GM18519 (cell line): ENCODE results near the gene OR52E4.

Experiments
- ATAC-seq: cut with Tn5 transposase; IDR thresholded peaks from one replicate; pipeline ENCODE4 v1.9.1; 2021; ENCODE audit warnings: mild to moderate bottlenecking, moderate library complexity; ENCODE audit not compliant: unreplicated experiment, low FRiP score

OR52E4 gene

DNA sequence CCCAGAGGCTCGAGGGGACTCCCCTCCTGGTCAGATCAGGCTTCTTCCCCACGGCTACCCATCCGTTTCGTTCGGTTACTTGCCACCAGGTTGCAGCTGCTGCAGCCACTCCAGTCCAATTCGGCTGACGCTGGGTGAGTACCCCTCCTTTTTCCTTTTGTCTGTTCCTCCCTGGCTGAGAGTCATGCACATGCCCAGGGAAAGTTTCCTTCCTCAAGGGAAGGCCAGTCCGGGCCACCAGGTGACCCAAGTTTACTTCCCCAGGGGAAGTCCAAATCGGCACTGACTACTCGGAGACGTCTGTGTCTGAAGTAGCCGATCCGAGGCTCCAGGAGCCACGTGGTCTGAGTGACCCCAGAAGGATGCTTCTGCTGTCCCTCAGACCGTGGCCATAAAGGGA lies 48.4 kb downstream of the OR52E4 start:
- ATAC-seq = no peak

DNA sequence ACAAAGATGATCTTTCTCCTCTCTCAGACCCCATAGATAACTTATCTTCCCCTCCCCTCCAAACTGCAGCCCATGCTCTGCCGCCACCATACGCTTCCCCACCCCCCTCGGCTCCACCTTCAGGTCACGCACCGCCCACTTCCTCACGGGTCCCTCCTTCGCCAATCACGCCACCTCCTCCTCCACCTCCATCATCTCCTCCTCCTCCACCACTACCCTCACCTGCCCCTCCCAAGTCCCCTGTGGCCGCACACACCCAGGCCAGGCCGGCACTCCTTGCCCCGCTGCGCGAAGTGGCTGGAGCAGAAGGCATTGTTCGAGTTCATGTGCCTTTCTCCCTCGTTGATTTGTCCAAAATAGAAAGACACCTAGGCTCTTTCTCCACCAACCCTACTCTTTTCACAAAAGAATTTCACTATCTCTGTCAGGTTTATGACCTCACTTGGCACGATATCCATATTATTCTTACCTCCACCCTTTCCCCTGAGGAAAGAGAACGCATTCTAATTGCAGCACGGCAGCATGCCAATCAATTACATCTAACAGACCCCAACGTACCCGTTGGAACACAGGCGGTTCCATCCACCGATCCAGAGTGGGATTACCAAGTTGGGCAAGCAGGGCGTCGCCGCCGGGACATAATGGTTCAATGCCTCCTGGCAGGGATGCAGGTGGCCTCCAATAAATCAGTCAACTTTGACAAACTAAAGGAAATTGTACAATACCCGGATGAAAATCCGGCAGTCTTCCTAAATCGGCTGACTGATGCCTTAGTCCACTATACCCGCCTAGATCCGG lies 49.3 kb downstream of the OR52E4 start:
- ATAC-seq = no peak

DNA sequence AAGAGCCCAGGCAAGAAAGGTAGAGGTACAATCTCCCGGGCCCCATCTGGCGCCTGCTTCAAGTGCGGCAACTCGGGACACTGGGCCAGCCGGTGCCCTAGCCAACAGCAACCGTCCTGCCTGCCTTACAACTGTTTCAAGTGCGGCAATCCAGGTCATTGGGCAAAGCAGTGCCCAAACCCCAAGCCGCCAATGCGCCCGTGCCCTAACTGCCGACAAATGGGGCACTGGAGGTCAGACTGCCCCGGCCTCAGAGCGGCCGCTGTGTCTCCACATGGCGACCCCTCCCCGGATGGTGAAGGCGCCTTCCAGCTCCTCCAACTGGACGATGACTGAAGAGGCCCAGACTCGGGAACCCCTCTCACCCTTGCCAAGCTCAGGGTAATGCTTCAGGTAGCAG lies 50.2 kb downstream of the OR52E4 start:
- no peak for ATAC-seq

DNA sequence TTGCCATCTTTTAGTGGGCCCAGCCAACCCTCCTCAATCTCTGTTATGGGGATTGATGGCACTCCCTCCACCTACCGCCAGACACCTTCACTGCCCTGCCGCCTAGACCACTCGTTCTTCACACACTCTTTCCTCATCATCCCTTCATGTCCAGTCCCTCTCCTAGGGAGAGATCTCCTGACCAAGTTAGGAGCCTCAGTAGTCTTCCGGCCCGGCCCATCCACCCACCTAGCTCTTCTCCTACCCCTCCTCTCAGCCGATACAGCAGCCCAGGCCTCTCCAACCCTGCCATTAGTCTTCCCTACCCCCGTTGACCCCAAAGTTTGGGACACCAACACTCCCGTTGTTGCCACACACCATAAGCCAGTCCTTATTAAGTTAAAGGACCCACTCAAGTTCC lies 50.6 kb downstream of the OR52E4 start:
- ATAC-seq = no peak

DNA sequence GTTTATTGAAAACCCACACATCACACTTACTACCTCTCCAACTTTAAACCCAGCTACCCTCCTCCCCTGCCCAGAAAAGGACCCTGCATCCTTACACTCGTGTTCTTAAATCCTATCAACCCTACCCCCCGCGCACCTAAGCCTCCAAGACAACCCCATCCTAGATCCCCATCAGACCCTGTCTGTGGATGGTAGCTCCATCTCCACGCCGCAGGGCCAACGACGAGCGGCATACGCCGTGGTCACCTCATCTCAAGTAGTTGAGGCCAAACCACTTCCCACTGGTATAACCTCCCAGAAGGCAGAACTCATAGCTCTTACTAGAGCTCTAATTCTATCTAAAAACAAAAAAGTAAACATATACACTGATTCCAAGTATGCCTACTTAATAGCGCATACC lies 52.2 kb downstream of the OR52E4 start:
- ATAC-seq = no peak

DNA sequence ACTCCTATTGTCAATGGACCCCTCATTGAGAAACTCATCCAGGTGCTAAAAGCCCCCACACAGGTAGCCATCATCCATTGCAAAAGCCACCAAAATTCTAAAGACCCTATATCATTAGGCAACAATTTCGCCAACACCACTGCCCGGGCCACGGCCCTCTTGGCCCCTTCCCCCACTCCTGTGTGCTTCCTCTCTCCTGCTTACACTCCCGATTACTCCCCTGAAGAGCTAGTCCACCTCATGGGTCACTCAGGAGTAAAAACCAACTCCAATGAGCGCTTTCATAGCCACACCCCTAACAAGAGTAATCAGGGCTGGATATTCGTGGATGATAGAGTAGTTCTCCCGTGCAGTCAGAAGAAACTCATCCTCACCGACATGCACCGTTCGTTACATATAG lies 52.7 kb downstream of the OR52E4 start:
- no peak for ATAC-seq
